NT2/D1 (cell line): ENCODE data around the gene RYK.
A peak's percentile ranks its signal among the peaks of the same experiment; 100 is the strongest.
"Not testable (repeated sequence)": the region's sequence is repeated elsewhere in the genome, so short reads cannot be mapped to it uniquely, and the experiment has no call there.

Experiments used
- DNase-seq: peaks from one replicate; pipeline ENCODE4 v3.0.0-alpha.2; 2011; ENCODE audit warnings: low read depth, low spot score
- H3K27me3 ChIP-seq: 2 replicates; pipeline ENCODE4 v1.6.0; 2011; ENCODE audit warnings: mild to moderate bottlenecking; ENCODE audit not compliant: insufficient read length, insufficient read depth
- H3K36me3 ChIP-seq: 2 replicates; pipeline ENCODE4 v1.6.1; 2011; ENCODE audit warnings: mild to moderate bottlenecking, low read length, mixed read lengths; ENCODE audit not compliant: insufficient read depth, insufficient read length
- H3K4me1 ChIP-seq: 2 replicates; pipeline ENCODE4 v1.5.1; 2011; ENCODE audit not compliant: insufficient read depth, insufficient read length
- H3K4me3 ChIP-seq: 2 replicates; pipeline ENCODE4 v1.5.1; 2011; ENCODE audit warnings: low read depth; ENCODE audit not compliant: insufficient read length
- H3K9ac ChIP-seq: 2 replicates; pipeline ENCODE4 v1.6.0; 2011; ENCODE audit warnings: low read depth; ENCODE audit not compliant: insufficient read length
- H3K9me3 ChIP-seq: 2 replicates; pipeline ENCODE4 v1.5.1; 2011; ENCODE audit warnings: mild to moderate bottlenecking, low read length; ENCODE audit not compliant: insufficient read depth
- SUZ12 ChIP-seq: IDR thresholded peaks from 2 replicates; pipeline ENCODE4 v1.6.1; 2011; ENCODE audit not compliant: insufficient read length, insufficient read depth; ENCODE audit errors: extremely low read depth
- YY1 ChIP-seq: IDR thresholded peaks from 2 replicates; pipeline ENCODE4 v1.6.1; 2011; ENCODE audit not compliant: insufficient read length, insufficient read depth
- ZNF274 ChIP-seq: IDR thresholded peaks from 2 replicates; pipeline ENCODE4 v1.6.1; 2011; ENCODE audit warnings: mild to moderate bottlenecking, low read depth, low read length

Gene RYK

GRCh38 chr3:134276086-134276485 lies 25.4 kb upstream of the RYK start:
- DNase-seq: no peak
- H3K4me1 ChIP-seq: no peaks in the 10 kb centered on the region
- no peaks in the 10 kb centered on the region for H3K27me3 ChIP-seq
- H3K9me3 ChIP-seq: no peaks in the 10 kb centered on the region
- no peak overlapping the region for H3K9ac ChIP-seq
- H3K4me3 ChIP-seq: no peak overlapping the region
- no peaks in the 10 kb centered on the region for H3K36me3 ChIP-seq
- TF ChIP-seq SUZ12 (no peak), ZNF274 (no peak), YY1 (no peak)

GRCh38 chr3:134275110-134275509 lies 24.5 kb upstream of the RYK start:
- not testable (repeated sequence) for H3K36me3 ChIP-seq, H3K27me3 ChIP-seq, DNase-seq, H3K4me1 ChIP-seq, H3K9me3 ChIP-seq, H3K9ac ChIP-seq, H3K4me3 ChIP-seq

- TF ChIP-seq SUZ12 (no peak), YY1 (no peak), ZNF274 (no peak)
- Histone ChIP-seq H3K4me1 (no peaks in the 10 kb centered on the region), H3K27me3 (no peaks in the 10 kb centered on the region), H3K4me3 (no peak overlapping the region), H3K9me3 (no peaks in the 10 kb centered on the region), H3K36me3 (no peaks in the 10 kb centered on the region), H3K9ac (no peak overlapping the region)
- no peak for DNase-seq
These were observed 23.9 kb upstream of the RYK start for GRCh38 chr3:134274571-134274970.

GRCh38 chr3:134267996-134268395 lies 17.3 kb upstream of the RYK start:
- Histone ChIP-seq H3K9me3 (peaks cover 5% of the 10 kb centered on the region; the same call in 1 of the 2 replicates), H3K27me3 (no peaks in the 10 kb centered on the region), H3K4me3 (no peak overlapping the region), H3K36me3 (no peaks in the 10 kb centered on the region), H3K9ac (no peak overlapping the region), H3K4me1 (no peaks in the 10 kb centered on the region)
- TF ChIP-seq ZNF274: no peak
- no peak for TF ChIP-seq SUZ12
- TF ChIP-seq YY1: no peak
- DNase-seq: no peak

GRCh38 chr3:134260987-134261386 lies 10.3 kb upstream of the RYK start:
- no peaks in the 10 kb centered on the region for H3K36me3 ChIP-seq
- DNase-seq: peak; percentile 54
- no peak overlapping the region for H3K9ac ChIP-seq
- H3K27me3 ChIP-seq: no peaks in the 10 kb centered on the region
- no peaks in the 10 kb centered on the region for H3K4me1 ChIP-seq
- H3K4me3 ChIP-seq: no peak overlapping the region
- no peaks in the 10 kb centered on the region for H3K9me3 ChIP-seq
- TF ChIP-seq YY1: no peak
- no peak for TF ChIP-seq SUZ12
- TF ChIP-seq ZNF274: no peak

GRCh38 chr3:134258761-134259347 lies 8.2 kb upstream of the RYK start:
- no peaks in the 10 kb centered on the region for H3K27me3 ChIP-seq
- H3K9me3 ChIP-seq: no peaks in the 10 kb centered on the region
- no peak for DNase-seq
- H3K9ac ChIP-seq: no peak overlapping the region
- TF ChIP-seq ZNF274 (no peak), YY1 (no peak), SUZ12 (no peak)
- no peaks in the 10 kb centered on the region for H3K4me1 ChIP-seq
- no peaks in the 10 kb centered on the region for H3K36me3 ChIP-seq
- no peak overlapping the region for H3K4me3 ChIP-seq

- Histone ChIP-seq H3K9ac (no peak overlapping the region), H3K36me3 (no peaks in the 10 kb centered on the region), H3K9me3 (no peaks in the 10 kb centered on the region), H3K27me3 (no peaks in the 10 kb centered on the region), H3K4me3 (no peak overlapping the region), H3K4me1 (peaks cover 8% of the 10 kb centered on the region)
- no peak for DNase-seq
- TF ChIP-seq ZNF274 (no peak), YY1 (no peak), SUZ12 (no peak)
These were observed 4.7 kb upstream of the RYK start for GRCh38 chr3:134255404-134255803.

- H3K4me3 ChIP-seq: no peak overlapping the region
- H3K27me3 ChIP-seq: no peaks in the 10 kb centered on the region
- TF ChIP-seq YY1: no peak
- no peak for TF ChIP-seq SUZ12
- no peak for TF ChIP-seq ZNF274
- DNase-seq: no peak
- H3K4me1 ChIP-seq: peaks cover 8% of the 10 kb centered on the region
- no peaks in the 10 kb centered on the region for H3K9me3 ChIP-seq
- H3K9ac ChIP-seq: no peak overlapping the region
- H3K36me3 ChIP-seq: no peaks in the 10 kb centered on the region
These were observed 3.0 kb upstream of the RYK start for GRCh38 chr3:134253475-134254226.
